K562 (cell line): Measurements from ENCODE around the gene GALNT18. TPM values are rescaled to one million over a fixed set of nuclear protein-coding genes. Genes with fewer than 3 reads are reported as not detected.

Experiments used
- ATAC-seq: fragments of 200-7000 bp; cut with Tn5 transposase; 3 replicates; pipeline ENCODE4 v1.9.1; 2020; ENCODE audit warnings: moderate library complexity
- BruUV-seq: library from RNA; stranded (reverse); fragments of 400-500 nt; replicated peaks from 2 replicates; lab custom pipeline; 2021; lab: Mats Ljungman, UMichigan
- CTCF ChIA-PET: fragments of 300-600 bp; formaldehyde crosslinking; extraction: SDS; loops from one replicate; lab custom pipeline; 2021; ENCODE audit warnings: low intra/inter-chr PET ratio; lab: Yijun Ruan, JAX
- POLR2A ChIA-PET: fragments of 300-600, 350-650 bp; sonication (Branson Sonifier 250); formaldehyde crosslinking; extraction: SDS; loops from one replicate; lab custom pipeline; 2021; ENCODE audit warnings: antibody characterized with exemption, inconsistent platforms; lab: Yijun Ruan, JAX
- DNase-seq, 4 experiments: peaks; one replicate each; pipeline versions ENCODE4 v3.0.0 to v3.0.0-alpha.2; 2011 to 2018; ENCODE audit warnings: low spot score in 3 of 4, mixed read lengths in 3 of 4; ENCODE audit errors: extremely low read depth in 1 of 4
- FAIRE-seq: peaks from 2 replicates; lab custom pipeline; 2011; peaks lifted over from hg19 to GRCh38; lab: Jason Lieb, UNC
- H2AFZ ChIP-seq: 2 replicates; pipeline ENCODE4 v1.6.0; 2011; ENCODE audit warnings: low read depth, low read length, control low read depth, inconsistent platforms
- H3K27ac ChIP-seq: fragments of 200-600 bp; 3 replicates; pipeline ENCODE4 v1.8.0; 2011; ENCODE audit warnings: low read depth, mild to moderate bottlenecking, control low read depth, inconsistent platforms, low read length, moderate library complexity, mixed read lengths; ENCODE audit errors: extremely low read depth
- H3K27me3 ChIP-seq, 2 experiments: fragments of 300-600 bp in 1 of 2; 2 replicates in 1 of 2; 3 replicates in 1 of 2; pipeline versions ENCODE4 v1.6.0 to v1.8.0; 2011; ENCODE audit warnings: inconsistent platforms in 2 of 2, low read length in 2 of 2, mild to moderate bottlenecking in 1 of 2, mixed read lengths in 1 of 2, moderate library complexity in 1 of 2; ENCODE audit not compliant: control insufficient read depth in 2 of 2, insufficient read depth in 2 of 2
- H3K36me3 ChIP-seq: fragments of 300-600 bp; 3 replicates; pipeline ENCODE4 v1.8.0; 2011; ENCODE audit warnings: mild to moderate bottlenecking, low read length, inconsistent platforms; ENCODE audit not compliant: control insufficient read depth, insufficient read depth
- H3K4me1 ChIP-seq, 2 experiments: fragments of 200-600 bp in 1 of 2; replicated peaks in 1 of 2; 2 replicates in 1 of 2; 3 replicates in 1 of 2; pipeline versions ENCODE4 v1.5.1 to v1.8.0; 2011; ENCODE audit warnings: inconsistent platforms in 2 of 2, low read length in 2 of 2, mild to moderate bottlenecking in 1 of 2, mixed read lengths in 1 of 2, moderate library complexity in 1 of 2; ENCODE audit not compliant: control insufficient read depth in 2 of 2, insufficient read depth in 2 of 2
- H3K4me2 ChIP-seq: 2 replicates; pipeline ENCODE4 v1.6.1; 2011; ENCODE audit warnings: low read length, control low read depth, inconsistent platforms, mixed read lengths; ENCODE audit not compliant: insufficient read depth
- H3K4me3 ChIP-seq: fragments of 200-600 bp; sonication (generic), shearing (Covaris generic); 2 replicates; pipeline ENCODE4 v1.5.1; 2016; ENCODE audit warnings: control low read depth, inconsistent platforms
- H3K79me2 ChIP-seq: fragments of 200-600 bp; 3 replicates; pipeline ENCODE4 v1.8.0; 2011; ENCODE audit warnings: low read length, inconsistent platforms; ENCODE audit not compliant: control insufficient read depth, insufficient read depth
- H3K9ac ChIP-seq, 2 experiments: 2 replicates each; pipeline versions ENCODE4 v1.6.0 to v1.6.1; 2011; ENCODE audit warnings: low read depth in 2 of 2, low read length in 2 of 2, control low read depth in 1 of 2, inconsistent platforms in 1 of 2, mild to moderate bottlenecking in 1 of 2, mixed read lengths in 1 of 2; ENCODE audit not compliant: insufficient read depth in 1 of 2
- H3K9me1 ChIP-seq: one replicate; pipeline ENCODE4 v1.6.0; 2011; ENCODE audit warnings: inconsistent platforms, mild to moderate bottlenecking, low read length, moderate library complexity; ENCODE audit not compliant: control insufficient read depth, insufficient read depth
- H3K9me3 ChIP-seq: replicated peaks from 2 replicates; pipeline ENCODE4 v1.5.1; 2011; ENCODE audit warnings: low read depth, low read length, inconsistent platforms; ENCODE audit not compliant: control insufficient read depth, insufficient read depth
- H4K20me1 ChIP-seq: replicated peaks from 2 replicates; pipeline ENCODE4 v1.6.1; 2011; ENCODE audit warnings: low read length, inconsistent platforms, mixed read lengths; ENCODE audit not compliant: control insufficient read depth, insufficient read depth
- PYGO2 ChIP-seq: fragments of 450-650 bp; IDR thresholded peaks from 2 replicates; pipeline ENCODE4 v1.6.1; 2016; ENCODE audit warnings: mild to moderate bottlenecking, missing genetic modification characterization, moderate library complexity, missing compliant biosample characterization
- SIRT6 ChIP-seq: IDR thresholded peaks from one replicate; pipeline ENCODE4 v1.6.1; 2012; ENCODE audit warnings: low read depth, mild to moderate bottlenecking, control low read depth, inconsistent platforms, low read length, moderate library complexity
- SREBF2 ChIP-seq: sonication (generic); formaldehyde crosslinking; IDR thresholded peaks from 2 replicates; pipeline ENCODE4 v1.4.0; 2020; ENCODE audit warnings: mild to moderate bottlenecking, missing genetic modification reagents
- ZNF507 ChIP-seq: conservative IDR thresholded peaks from 2 replicates; pipeline ENCODE4 v1.6.1; 2017; ENCODE audit warnings: missing genetic modification characterization, missing compliant biosample characterization
- WGBS: fragments of 100-300 bp; shearing (Covaris generic); methylation state at CpG from one replicate; pipeline ENCODE4 v1.1.6; 2016; ENCODE audit warnings: low coverage, mixed read lengths; ENCODE audit not compliant: insufficient coverage; ENCODE audit errors: missing lambda C conversion rate; 5-methylcytosine and 5-hydroxymethylcytosine counted together
- in situ Hi-C: fragments of 300-500 bp; cut with MboI; formaldehyde crosslinking; loops from 4 replicates; pipeline ENCODE4 v1.15.0; 2018; ENCODE audit warnings: inconsistent platforms, mixed read lengths
- intact Hi-C: fragments of 100-400 bp; cut with micrococcal nuclease; formaldehyde crosslinking; loops from 2 replicates; pipeline ENCODE4 v1.14.2; 2022
- polyA plus RNA-seq, 8 experiments: library from polyadenylated mRNA; depleted of rRNA in 4 of 8; stranded (reverse) in 5 of 8; unstranded in 3 of 8; fragments of >200 nt; fragmentation: Nextera tagmentation in 2 of 8; fragmentation: Illumina TruSeq in 1 of 8; extraction: Ambion mirVana in 2 of 8; extraction: Trizol in 1 of 8; gene quantifications; 2 replicates each; pipeline versions ENCODE4 v1.2.1 to v1.2.3, GENCODE V29; 2011 to 2014; ENCODE audit warnings: inconsistent platforms in 1 of 8, missing spikeins in 1 of 8
- total RNA-seq, 7 experiments: library from RNA; depleted of rRNA in 6 of 7; stranded (reverse); fragments of >200 nt in 6 of 7; fragmentation: Illumina TruSeq in 2 of 7; extraction: Trizol in 2 of 7; gene quantifications; 2 replicates each; pipeline versions ENCODE4 v1.2.1 to v1.2.3, GENCODE V29; 2011 to 2021; ENCODE audit warnings: low replicate concordance in 1 of 7
- TF ChIP-seq, protein P1 (sequence below): fragments of 250-450 bp; sonication (Bioruptor Pico); IDR thresholded peaks from 2 replicates; pipeline ENCODE4 v1.4.0; 2020; ENCODE audit warnings: mild to moderate bottlenecking, moderate library complexity
- TF ChIP-seq, protein P2 (sequence below): fragments of 200-800 bp; sonication (Bioruptor generic); IDR thresholded peaks from 2 replicates; pipeline ENCODE4 v1.6.1; 2016; ENCODE audit warnings: missing genetic modification characterization, missing compliant biosample characterization
- TF ChIP-seq, protein P3 (sequence below): fragments of 250-450 bp; sonication (Bioruptor Pico); IDR thresholded peaks from 2 replicates; pipeline ENCODE4 v1.5.1; 2021; ENCODE audit warnings: mild to moderate bottlenecking

GALNT18 gene
- total and polyA plus RNA-seq, 9 of the 15 experiments (the other 6 are each of a cell fraction or from before 2014, with no cell fraction given): not detected

DNA sequence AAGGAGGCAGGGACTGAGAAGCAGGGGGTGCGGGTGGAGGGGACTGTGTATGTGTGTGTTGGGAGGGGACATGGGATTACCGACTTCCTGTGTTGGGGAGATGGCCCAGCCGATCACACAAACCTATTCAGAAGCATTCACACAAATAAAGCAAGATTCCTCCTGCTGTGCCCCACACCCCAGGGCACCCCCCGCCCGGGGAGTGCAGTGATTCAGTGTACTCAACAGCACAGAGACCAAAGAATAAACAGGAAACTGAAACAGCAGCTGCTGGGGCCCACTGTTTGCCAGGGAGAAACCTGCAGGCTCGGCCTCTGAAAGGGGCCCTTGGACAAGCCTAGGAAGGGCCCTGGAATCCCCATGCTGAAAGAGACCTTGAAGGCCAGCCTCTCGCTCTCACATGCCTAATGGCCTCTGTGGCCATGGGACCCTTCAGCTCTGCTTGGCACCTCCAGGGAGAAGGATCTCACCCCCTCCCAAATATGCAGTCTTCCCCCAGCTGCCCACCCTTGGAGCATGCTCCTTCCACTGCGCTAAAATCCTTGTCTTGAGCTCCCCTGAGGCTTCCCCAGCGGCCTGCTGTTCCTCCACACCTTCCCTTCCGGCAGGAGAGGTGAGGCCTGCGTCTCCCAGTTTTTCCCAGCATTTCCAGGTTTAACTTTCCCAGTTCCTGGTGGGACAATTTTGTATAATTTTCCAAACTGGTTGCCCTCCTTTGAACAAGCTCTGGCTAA is 341.7 kb downstream of the GALNT18 start (continued):
- TF ChIP-seq, protein P1, sequence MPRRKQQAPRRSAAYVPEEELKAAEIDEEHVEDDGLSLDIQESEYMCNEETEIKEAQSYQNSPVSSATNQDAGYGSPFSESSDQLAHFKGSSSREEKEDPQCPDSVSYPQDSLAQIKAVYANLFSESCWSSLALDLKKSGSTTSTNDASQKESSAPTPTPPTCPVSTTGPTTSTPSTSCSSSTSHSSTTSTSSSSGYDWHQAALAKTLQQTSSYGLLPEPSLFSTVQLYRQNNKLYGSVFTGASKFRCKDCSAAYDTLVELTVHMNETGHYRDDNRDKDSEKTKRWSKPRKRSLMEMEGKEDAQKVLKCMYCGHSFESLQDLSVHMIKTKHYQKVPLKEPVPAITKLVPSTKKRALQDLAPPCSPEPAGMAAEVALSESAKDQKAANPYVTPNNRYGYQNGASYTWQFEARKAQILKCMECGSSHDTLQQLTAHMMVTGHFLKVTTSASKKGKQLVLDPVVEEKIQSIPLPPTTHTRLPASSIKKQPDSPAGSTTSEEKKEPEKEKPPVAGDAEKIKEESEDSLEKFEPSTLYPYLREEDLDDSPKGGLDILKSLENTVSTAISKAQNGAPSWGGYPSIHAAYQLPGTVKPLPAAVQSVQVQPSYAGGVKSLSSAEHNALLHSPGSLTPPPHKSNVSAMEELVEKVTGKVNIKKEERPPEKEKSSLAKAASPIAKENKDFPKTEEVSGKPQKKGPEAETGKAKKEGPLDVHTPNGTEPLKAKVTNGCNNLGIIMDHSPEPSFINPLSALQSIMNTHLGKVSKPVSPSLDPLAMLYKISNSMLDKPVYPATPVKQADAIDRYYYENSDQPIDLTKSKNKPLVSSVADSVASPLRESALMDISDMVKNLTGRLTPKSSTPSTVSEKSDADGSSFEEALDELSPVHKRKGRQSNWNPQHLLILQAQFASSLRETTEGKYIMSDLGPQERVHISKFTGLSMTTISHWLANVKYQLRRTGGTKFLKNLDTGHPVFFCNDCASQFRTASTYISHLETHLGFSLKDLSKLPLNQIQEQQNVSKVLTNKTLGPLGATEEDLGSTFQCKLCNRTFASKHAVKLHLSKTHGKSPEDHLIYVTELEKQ: no peak
- TF ChIP-seq PYGO2 (tag): no peak

- no peak overlapping the region for H3K9ac ChIP-seq
- WGBS: 0% methylated on average over 1 of the region's 1 CpG
- H3K27ac ChIP-seq: no peak overlapping the region
- H3K27me3 ChIP-seq: peaks cover 0 to 10% of the 10 kb centered on the region in 2 experiments; a peak in 1 of 5 replicates
- no peak for ATAC-seq
- no peak for FAIRE-seq
- POLR2A ChIA-PET: interaction anchor here (0.6 to 1.0 kb wide), 2 partner anchors 14 to 44 kb away, joined by 3 to 5 read pairs; no protein-coding TSS in a partner anchor
- H2AFZ ChIP-seq: no peak overlapping the region
- TF ChIP-seq, protein P2, sequence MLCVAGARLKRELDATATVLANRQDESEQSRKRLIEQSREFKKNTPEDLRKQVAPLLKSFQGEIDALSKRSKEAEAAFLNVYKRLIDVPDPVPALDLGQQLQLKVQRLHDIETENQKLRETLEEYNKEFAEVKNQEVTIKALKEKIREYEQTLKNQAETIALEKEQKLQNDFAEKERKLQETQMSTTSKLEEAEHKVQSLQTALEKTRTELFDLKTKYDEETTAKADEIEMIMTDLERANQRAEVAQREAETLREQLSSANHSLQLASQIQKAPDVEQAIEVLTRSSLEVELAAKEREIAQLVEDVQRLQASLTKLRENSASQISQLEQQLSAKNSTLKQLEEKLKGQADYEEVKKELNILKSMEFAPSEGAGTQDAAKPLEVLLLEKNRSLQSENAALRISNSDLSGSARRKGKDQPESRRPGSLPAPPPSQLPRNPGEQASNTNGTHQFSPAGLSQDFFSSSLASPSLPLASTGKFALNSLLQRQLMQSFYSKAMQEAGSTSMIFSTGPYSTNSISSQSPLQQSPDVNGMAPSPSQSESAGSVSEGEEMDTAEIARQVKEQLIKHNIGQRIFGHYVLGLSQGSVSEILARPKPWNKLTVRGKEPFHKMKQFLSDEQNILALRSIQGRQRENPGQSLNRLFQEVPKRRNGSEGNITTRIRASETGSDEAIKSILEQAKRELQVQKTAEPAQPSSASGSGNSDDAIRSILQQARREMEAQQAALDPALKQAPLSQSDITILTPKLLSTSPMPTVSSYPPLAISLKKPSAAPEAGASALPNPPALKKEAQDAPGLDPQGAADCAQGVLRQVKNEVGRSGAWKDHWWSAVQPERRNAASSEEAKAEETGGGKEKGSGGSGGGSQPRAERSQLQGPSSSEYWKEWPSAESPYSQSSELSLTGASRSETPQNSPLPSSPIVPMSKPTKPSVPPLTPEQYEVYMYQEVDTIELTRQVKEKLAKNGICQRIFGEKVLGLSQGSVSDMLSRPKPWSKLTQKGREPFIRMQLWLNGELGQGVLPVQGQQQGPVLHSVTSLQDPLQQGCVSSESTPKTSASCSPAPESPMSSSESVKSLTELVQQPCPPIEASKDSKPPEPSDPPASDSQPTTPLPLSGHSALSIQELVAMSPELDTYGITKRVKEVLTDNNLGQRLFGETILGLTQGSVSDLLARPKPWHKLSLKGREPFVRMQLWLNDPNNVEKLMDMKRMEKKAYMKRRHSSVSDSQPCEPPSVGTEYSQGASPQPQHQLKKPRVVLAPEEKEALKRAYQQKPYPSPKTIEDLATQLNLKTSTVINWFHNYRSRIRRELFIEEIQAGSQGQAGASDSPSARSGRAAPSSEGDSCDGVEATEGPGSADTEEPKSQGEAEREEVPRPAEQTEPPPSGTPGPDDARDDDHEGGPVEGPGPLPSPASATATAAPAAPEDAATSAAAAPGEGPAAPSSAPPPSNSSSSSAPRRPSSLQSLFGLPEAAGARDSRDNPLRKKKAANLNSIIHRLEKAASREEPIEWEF (CRISPR knock-in tag): no peak
- TF ChIP-seq ZNF507 (tag) (no peak), SREBF2 (CRISPR knock-in tag) (no peak), SIRT6 (no peak)
- TF ChIP-seq, protein P3, sequence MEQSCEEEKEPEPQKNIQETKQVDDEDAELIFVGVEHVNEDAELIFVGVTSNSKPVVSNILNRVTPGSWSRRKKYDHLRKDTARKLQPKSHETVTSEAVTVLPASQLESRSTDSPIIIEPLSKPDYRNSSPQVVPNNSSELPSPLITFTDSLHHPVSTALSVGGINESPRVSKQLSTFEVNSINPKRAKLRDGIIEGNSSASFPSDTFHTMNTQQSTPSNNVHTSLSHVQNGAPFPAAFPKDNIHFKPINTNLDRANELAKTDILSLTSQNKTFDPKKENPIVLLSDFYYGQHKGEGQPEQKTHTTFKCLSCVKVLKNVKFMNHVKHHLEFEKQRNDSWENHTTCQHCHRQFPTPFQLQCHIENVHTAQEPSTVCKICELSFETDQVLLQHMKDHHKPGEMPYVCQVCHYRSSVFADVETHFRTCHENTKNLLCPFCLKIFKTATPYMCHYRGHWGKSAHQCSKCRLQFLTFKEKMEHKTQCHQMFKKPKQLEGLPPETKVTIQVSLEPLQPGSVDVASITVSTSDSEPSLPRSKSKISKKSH: no peak
- TF ChIP-seq, all 486 proteins: peak for 0
- H3K79me2 ChIP-seq: no peaks in the 10 kb centered on the region
- H3K4me2 ChIP-seq: no peak overlapping the region
- BruUV-seq: no TSS peak
- no peak for DNase-seq
- no peak overlapping the region for H3K4me3 ChIP-seq
- no peaks in the 10 kb centered on the region for H3K4me1 ChIP-seq
- intact Hi-C loops: no loop called here
- CTCF ChIA-PET: no interaction called here
- H3K9me3 ChIP-seq: no peaks in the 10 kb centered on the region
- in situ Hi-C loops: loop anchor here (25.0 kb wide), 1 partner anchor 485 kb away; no protein-coding TSS in a partner anchor
- no peaks in the 10 kb centered on the region for H3K36me3 ChIP-seq
- H4K20me1 ChIP-seq: no peaks in the 10 kb centered on the region
- H3K9me1 ChIP-seq: no peaks in the 10 kb centered on the region
These were observed 349.6 kb downstream of the GALNT18 start for GRCh38 chr11:11272254-11272653.
